Adrenal gland (tissue), 12 donors: ENCODE data around the gene RAD51B. TPM values are rescaled to one million over a fixed set of nuclear protein-coding genes. Genes with fewer than 3 reads are reported as not detected.

Experiments used
- DNase-seq, 7 donors: peaks; one replicate each; pipeline ENCODE4 v3.0.0-alpha.2; 2019 to 2020
- H3K27ac ChIP-seq, 5 donors: fragments of 200-600 bp; sonication (generic) in 4 of 5; 1 replicate in 3 of 5; 2 replicates in 2 of 5; pipeline versions ENCODE4 v1.5.1 to v1.8.0; 2016 to 2020; ENCODE audit warnings: mild to moderate bottlenecking in 1 of 5
- H3K27me3 ChIP-seq: fragments of 200-600 bp; 2 replicates; pipeline ENCODE4 v1.8.0; 2021
- H3K36me3 ChIP-seq, 2 donors: fragments of 200-600 bp; replicated peaks in 1 of 2; 1 replicate in 1 of 2; 2 replicates in 1 of 2; pipeline versions ENCODE4 v1.5.1 to v1.8.0; 2018 to 2022
- H3K4me1 ChIP-seq, 2 donors: fragments of 200-600 bp; replicated peaks in 1 of 2; 1 replicate in 1 of 2; 2 replicates in 1 of 2; pipeline versions ENCODE4 v1.5.1 to v1.8.0; 2018 to 2021
- H3K4me3 ChIP-seq, 4 donors: fragments of 200-600 bp; sonication (generic) in 3 of 4; one replicate each; pipeline ENCODE4 v1.5.1; 2016 to 2018
- H3K9me3 ChIP-seq, 3 donors: fragments of 200-600 bp; sonication (generic) in 1 of 3; replicated peaks in 1 of 3; 1 replicate in 2 of 3; 2 replicates in 1 of 3; pipeline versions ENCODE4 v1.5.1 to v1.8.0; 2016 to 2021
- POLR2A ChIP-seq, 2 donors: fragments of 450-650 bp; IDR thresholded peaks; one replicate each; pipeline ENCODE4 v1.6.1; 2017; ENCODE audit warnings: antibody characterized with exemption in 2 of 2, mild to moderate bottlenecking in 2 of 2, moderate library complexity in 1 of 2
- WGBS, 4 donors: extraction: QIAGEN DNeasy Blood & Tissue Kit in 2 of 4; methylation state at CpG; one replicate each; pipeline versions ENCODE4 v1.1.5 to v1.1.7; 2013 to 2017; 5-methylcytosine and 5-hydroxymethylcytosine counted together
- intact Hi-C, 2 donors: fragments of 100-400 bp; cut with DNase I; formaldehyde crosslinking; loops; one replicate each; pipeline versions ENCODE4 v1.14.1 to v1.15.0; 2022 to 2023
- polyA plus RNA-seq, 3 donors: library from polyadenylated mRNA; stranded (reverse); fragments of 200-250 nt in 2 of 3; fragments of 350-450 nt in 1 of 3; fragmentation: Illumina TruSeq in 1 of 3; extraction: RNeasy Lipid Tissue Mini Kit (QIAGEN cat#74804) in 1 of 3; gene quantifications; one replicate each; pipeline ENCODE4 v1.2.3, GENCODE V29; 2013 to 2014
- total RNA-seq, 9 donors: library from RNA; depleted of rRNA in 4 of 9; stranded (reverse); fragments of >200 nt in 4 of 9; fragments of 120-200 nt in 1 of 9; fragmentation: NEBNext Ultra II Directional in 1 of 9; extraction: Animal tissue kit (Norgen Biotek cat#: 25700) in 1 of 9; gene quantifications; one replicate each; pipeline versions ENCODE4 v1.1.0 to v1.2.4, GENCODE V29; 2013 to 2023
- TF ChIP-seq, protein P1 (sequence below), 6 experiments: fragments of 450-650 bp in 4 of 6; fragments of 200-600 bp in 2 of 6; sonication (generic) in 1 of 6; IDR thresholded peaks; 1 replicate in 5 of 6; 2 replicates in 1 of 6; pipeline versions ENCODE4 v1.5.1 to v1.8.0; 2016 to 2021; ENCODE audit warnings: antibody characterized with exemption in 6 of 6, mild to moderate bottlenecking in 2 of 6, moderate library complexity in 1 of 6
- donor health status: healthy with polysubstance abuse.
- donor health status: Bipolar disorder and iron deficiency.
- donor health status: DM: yes; HTN: yes; CAD: no.
- donor health status: DM: no; HTN: no; CAD: no.
- donor health status: DM: no; HTN: no; CAD: no.
- donor health status: DM: yes; HTN: yes; CAD: no.

Gene RAD51B
- total and polyA plus RNA-seq, 12 donors = 2.3 to 24.6 (median 12.4) TPM

- Histone ChIP-seq H3K4me1 (peaks cover 20 to 29% of the 10 kb centered on the region in 2 donors), H3K27me3 (no peaks in the 10 kb centered on the region), H3K27ac (peak overlapping the region in 3 of 5 donors; percentile 34 to 77 (median 64)), H3K9me3 (no peaks in the 10 kb centered on the region), H3K36me3 (no peaks in the 10 kb centered on the region), H3K4me3 (no peak overlapping the region)
- intact Hi-C loops = no loop called here
- no peak for DNase-seq
- TF ChIP-seq, protein P1, sequence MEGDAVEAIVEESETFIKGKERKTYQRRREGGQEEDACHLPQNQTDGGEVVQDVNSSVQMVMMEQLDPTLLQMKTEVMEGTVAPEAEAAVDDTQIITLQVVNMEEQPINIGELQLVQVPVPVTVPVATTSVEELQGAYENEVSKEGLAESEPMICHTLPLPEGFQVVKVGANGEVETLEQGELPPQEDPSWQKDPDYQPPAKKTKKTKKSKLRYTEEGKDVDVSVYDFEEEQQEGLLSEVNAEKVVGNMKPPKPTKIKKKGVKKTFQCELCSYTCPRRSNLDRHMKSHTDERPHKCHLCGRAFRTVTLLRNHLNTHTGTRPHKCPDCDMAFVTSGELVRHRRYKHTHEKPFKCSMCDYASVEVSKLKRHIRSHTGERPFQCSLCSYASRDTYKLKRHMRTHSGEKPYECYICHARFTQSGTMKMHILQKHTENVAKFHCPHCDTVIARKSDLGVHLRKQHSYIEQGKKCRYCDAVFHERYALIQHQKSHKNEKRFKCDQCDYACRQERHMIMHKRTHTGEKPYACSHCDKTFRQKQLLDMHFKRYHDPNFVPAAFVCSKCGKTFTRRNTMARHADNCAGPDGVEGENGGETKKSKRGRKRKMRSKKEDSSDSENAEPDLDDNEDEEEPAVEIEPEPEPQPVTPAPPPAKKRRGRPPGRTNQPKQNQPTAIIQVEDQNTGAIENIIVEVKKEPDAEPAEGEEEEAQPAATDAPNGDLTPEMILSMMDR (IDR thresholded peaks at IDR 0.05) = no peak
- no peak for TF ChIP-seq POLR2A (IDR thresholded peaks at IDR 0.05)
- WGBS, 4 donors = 82 to 97% (median 89%) methylated on average over 1 of the region's 1 CpG; no CpG with 5 or more reads in 1 of the 4 donors
Observed at GRCh38 chr14:68460541-68460940, 641.0 kb downstream of the RAD51B start.

- Histone ChIP-seq H3K4me3 (no peak overlapping the region), H3K27me3 (no peaks in the 10 kb centered on the region), H3K36me3 (no peaks in the 10 kb centered on the region), H3K9me3 (no peaks in the 10 kb centered on the region), H3K27ac (peak overlapping the region in 1 of 5 donors; percentile 64), H3K4me1 (peaks cover 21 to 31% of the 10 kb centered on the region in 2 donors)
- intact Hi-C loops = no loop called here
- TF ChIP-seq POLR2A (IDR thresholded peaks at IDR 0.05) = no peak
- TF ChIP-seq, protein P1 (IDR thresholded peaks at IDR 0.05) = no peak
- 67 to 96% (median 89%) methylated on average over 4 of the region's 4 CpGs for WGBS, 4 donors
- DNase-seq = no peak
Observed at GRCh38 chr14:68461086-68461485, 641.5 kb downstream of the RAD51B start.

DNA sequence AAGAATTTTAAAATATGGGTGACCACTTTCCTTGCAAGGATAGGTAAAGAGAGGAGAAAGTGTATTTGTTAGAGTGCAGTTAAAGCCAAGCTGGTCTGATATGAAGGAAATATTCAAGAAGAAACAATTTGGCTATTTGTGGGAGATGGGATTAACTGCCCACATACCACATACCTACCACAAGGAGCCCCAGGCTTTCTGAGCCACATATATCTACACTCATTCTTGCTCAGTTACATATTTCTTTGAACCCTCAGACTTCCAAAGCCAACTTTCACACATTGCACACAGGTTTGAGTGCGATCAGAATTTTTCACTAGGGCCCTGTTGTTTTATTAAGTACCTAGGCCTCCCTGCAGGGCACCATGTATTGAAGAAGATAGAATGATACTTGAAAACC lies 643.1 kb downstream of the RAD51B start:
- Histone ChIP-seq H3K36me3 (no peaks in the 10 kb centered on the region), H3K9me3 (no peaks in the 10 kb centered on the region), H3K27me3 (no peaks in the 10 kb centered on the region), H3K4me3 (no peak overlapping the region), H3K4me1 (peaks cover 30 to 47% of the 10 kb centered on the region in 2 donors), H3K27ac (no peak overlapping the region)
- no peak for DNase-seq
- TF ChIP-seq POLR2A (IDR thresholded peaks at IDR 0.05) = no peak
- TF ChIP-seq, protein P1 (IDR thresholded peaks at IDR 0.05) = no peak
- intact Hi-C loops = no loop called here
- WGBS, 4 donors = 89 to 100% (median 98%) methylated on average over 1 of the region's 1 CpG

- H3K4me3 ChIP-seq = no peak overlapping the region
- H3K27me3 ChIP-seq = no peaks in the 10 kb centered on the region
- intact Hi-C loops = no loop called here
- no peak for TF ChIP-seq POLR2A (IDR thresholded peaks at IDR 0.05)
- TF ChIP-seq, protein P1 (IDR thresholded peaks at IDR 0.05) = no peak
- no peak for DNase-seq
- H3K4me1 ChIP-seq = peaks cover 30 to 44% of the 10 kb centered on the region in 2 donors
- no peaks in the 10 kb centered on the region for H3K36me3 ChIP-seq
- no peak overlapping the region for H3K27ac ChIP-seq
- H3K9me3 ChIP-seq = no peaks in the 10 kb centered on the region
Observed at GRCh38 chr14:68463299-68463698, 643.7 kb downstream of the RAD51B start.
